T-helper 2 cell treated with Interferon-gamma antibody and Interleukin-4, amounts not matched to agents 5 μg/mL and 100 μg/mL, for 36 hours (primary cell): ENCODE data around the gene INHBC.
"Not testable (repeated sequence)": the region's sequence is repeated elsewhere in the genome, so short reads cannot be mapped to it uniquely, and the experiment has no call there.

ENCODE experiments used
- DNase-seq: peaks from one replicate; pipeline ENCODE4 v3.0.0; 2021; ENCODE audit warnings: low spot score
- H3K27ac Mint-ChIP-seq: one replicate; pipeline ENCODE4 v1.8.0; 2021; ENCODE audit warnings: mild to moderate bottlenecking, mixed read lengths
- H3K27me3 Mint-ChIP-seq: one replicate; pipeline ENCODE4 v1.8.0; 2021; ENCODE audit warnings: low read depth, mixed read lengths
- H3K36me3 Mint-ChIP-seq: one replicate; pipeline ENCODE4 v1.8.0; 2021; ENCODE audit warnings: low read depth, mixed read lengths
- H3K4me1 Mint-ChIP-seq: one replicate; pipeline ENCODE4 v1.8.0; 2021; ENCODE audit warnings: low read depth, mixed read lengths
- H3K4me3 Mint-ChIP-seq: one replicate; pipeline ENCODE4 v1.8.0; 2022; ENCODE audit warnings: mild to moderate bottlenecking, moderate library complexity, mixed read lengths
- H3K9me3 Mint-ChIP-seq: one replicate; pipeline ENCODE4 v1.8.0; 2021; ENCODE audit warnings: mixed read lengths

Gene INHBC, protein sequence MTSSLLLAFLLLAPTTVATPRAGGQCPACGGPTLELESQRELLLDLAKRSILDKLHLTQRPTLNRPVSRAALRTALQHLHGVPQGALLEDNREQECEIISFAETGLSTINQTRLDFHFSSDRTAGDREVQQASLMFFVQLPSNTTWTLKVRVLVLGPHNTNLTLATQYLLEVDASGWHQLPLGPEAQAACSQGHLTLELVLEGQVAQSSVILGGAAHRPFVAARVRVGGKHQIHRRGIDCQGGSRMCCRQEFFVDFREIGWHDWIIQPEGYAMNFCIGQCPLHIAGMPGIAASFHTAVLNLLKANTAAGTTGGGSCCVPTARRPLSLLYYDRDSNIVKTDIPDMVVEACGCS

DNA sequence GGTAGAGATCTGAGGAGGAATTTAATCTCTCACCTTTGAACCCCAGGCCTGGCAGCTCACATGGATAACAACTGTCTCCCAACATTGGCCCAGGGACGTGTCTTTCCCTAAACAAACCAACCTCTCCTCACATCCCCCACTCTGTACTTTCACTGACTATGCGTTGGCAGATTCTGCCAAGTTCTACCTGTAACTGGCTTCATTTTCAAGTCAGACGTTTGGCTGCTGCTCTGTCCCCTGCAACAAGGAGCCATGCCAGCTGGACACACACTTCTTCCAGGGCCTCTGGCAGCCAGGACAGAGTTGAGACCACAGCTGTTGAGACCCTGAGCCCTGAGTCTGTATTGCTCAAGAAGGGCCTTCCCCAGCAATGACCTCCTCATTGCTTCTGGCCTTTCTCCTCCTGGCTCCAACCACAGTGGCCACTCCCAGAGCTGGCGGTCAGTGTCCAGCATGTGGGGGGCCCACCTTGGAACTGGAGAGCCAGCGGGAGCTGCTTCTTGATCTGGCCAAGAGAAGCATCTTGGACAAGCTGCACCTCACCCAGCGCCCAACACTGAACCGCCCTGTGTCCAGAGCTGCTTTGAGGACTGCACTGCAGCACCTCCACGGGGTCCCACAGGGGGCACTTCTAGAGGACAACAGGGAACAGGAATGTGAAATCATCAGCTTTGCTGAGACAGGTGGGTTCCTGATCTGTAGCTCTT lies at the start of gene INHBC:
INHBC (plus strand) TSS at position 268 of the 707 bp plus-strand sequence; CDS start at position 371, 103 bp downstream.
- Mint-ChIP-seq H3K27me3 (peaks cover 6% of the 10 kb centered on the region), H3K27ac (peak within 1 kb of the TSS; percentile 67), H3K4me1 (peaks cover 21% of the 10 kb centered on the region), H3K36me3 (peaks cover 1% of the 10 kb centered on the region), H3K9me3 (no peaks in the 10 kb centered on the region), H3K4me3 (peak within 1 kb of the TSS; percentile 58)
- DNase-seq: no peak

DNA sequence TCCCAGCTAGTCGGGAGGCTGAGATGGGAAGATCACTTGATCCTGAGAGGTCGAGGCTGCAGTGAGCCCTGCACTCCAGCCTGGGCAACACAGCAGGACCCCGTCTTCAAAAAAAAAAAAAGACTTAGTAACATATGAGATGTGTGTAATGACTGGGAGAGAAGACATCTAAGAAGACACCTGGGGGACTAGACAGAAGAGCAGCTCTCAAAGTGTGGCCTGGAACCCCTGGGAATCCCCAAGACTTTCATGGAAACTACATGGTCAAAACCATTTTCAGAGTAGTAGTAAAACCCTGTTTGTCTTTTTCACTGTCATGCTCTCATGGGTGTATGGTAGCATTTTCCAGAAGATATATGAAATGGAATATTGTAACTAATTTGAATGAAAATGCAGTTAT lies 49.0 kb upstream of the INHBC start:
- Mint-ChIP-seq H3K9me3 (no peaks in the 10 kb centered on the region), H3K4me1 (no peaks in the 10 kb centered on the region), H3K4me3 (no peak overlapping the region), H3K27ac (peak overlapping the region; percentile 26), H3K36me3 (peaks cover 22% of the 10 kb centered on the region), H3K27me3 (no peaks in the 10 kb centered on the region)
- DNase-seq: no peak

DNA sequence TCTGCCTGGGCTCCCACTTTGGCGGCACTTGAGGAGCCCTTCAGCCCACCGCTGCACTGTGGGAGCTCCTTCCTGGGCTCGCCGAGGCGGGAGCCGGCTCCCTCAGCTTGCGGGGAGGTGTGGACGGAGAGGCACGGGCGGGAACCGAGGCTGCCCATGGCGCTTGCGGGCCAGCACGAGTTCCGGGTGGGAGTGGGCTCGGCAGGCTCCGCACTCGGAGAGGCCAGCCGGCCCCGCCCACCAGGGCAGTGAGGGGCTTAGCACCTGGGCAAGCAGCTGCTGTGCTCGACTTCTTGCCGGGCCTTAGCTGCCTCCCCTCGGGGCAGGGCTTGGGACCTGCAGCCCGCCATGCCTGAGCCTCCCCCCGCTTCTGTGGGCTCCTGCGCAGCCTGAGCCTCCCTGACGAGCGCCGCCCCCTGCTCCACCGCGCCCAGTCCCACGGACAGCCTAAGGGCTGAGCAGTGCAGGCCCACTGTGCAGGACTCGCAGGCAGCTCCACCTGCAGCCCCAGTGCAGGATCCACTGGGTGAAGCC lies 48.3 kb upstream of the INHBC start:
- no peak for DNase-seq
- Mint-ChIP-seq H3K27ac (no peak overlapping the region), H3K4me1 (no peaks in the 10 kb centered on the region), H3K4me3 (no peak overlapping the region), H3K9me3 (no peaks in the 10 kb centered on the region), H3K27me3 (no peaks in the 10 kb centered on the region), H3K36me3 (peaks cover 22% of the 10 kb centered on the region)

DNA sequence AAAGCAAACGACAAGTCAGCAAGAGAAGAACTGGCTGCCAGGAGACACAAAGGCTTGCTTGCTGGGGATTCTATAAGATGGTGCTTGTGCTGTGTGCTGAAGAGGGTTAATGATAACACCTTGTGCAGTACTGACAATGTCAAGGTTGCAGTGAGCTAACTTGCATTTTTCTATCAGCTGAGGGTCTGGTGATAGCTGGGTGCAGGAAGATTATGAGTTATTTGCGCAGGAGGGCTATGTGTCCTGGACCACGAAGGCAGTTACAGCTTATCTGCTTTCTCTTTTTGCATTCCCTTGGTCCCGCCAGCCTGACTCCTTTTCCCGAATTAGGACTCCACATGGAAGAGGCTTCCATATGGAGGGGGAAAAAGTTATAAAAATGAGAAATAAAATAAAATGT lies 46.2 kb upstream of the INHBC start:
- H3K36me3 Mint-ChIP-seq: peaks cover 30% of the 10 kb centered on the region
- H3K9me3 Mint-ChIP-seq: no peaks in the 10 kb centered on the region
- H3K27me3 Mint-ChIP-seq: no peaks in the 10 kb centered on the region
- H3K4me1 Mint-ChIP-seq: no peaks in the 10 kb centered on the region
- no peak overlapping the region for H3K4me3 Mint-ChIP-seq
- H3K27ac Mint-ChIP-seq: no peak overlapping the region
- DNase-seq: no peak

DNA sequence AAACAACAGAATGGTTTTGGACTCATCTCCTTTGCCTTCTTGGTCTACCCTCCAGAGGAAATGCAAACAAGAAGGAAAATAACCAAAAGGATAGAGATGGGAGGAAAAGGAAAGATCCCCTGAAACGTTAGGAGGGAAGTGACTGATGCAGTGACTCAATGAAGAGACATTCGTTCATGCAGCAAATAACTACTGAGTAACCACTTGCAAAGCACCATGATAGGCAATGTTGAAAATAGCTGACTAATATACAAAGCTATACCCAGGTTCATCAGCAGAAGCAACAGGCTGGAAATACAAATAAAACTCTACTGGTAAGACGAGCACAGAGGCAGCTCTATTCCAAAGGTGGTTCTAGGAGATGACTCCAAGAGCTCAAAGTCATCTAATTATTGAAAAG lies 45.6 kb upstream of the INHBC start:
- Mint-ChIP-seq H3K4me3 (no peak overlapping the region), H3K36me3 (peaks cover 33% of the 10 kb centered on the region), H3K27ac (no peak overlapping the region), H3K9me3 (no peaks in the 10 kb centered on the region), H3K27me3 (no peaks in the 10 kb centered on the region), H3K4me1 (no peaks in the 10 kb centered on the region)
- DNase-seq: no peak

- H3K27me3 Mint-ChIP-seq: no peaks in the 10 kb centered on the region
- H3K36me3 Mint-ChIP-seq: peaks cover 39% of the 10 kb centered on the region
- no peak for DNase-seq
- H3K4me1 Mint-ChIP-seq: no peaks in the 10 kb centered on the region
- no peak overlapping the region for H3K27ac Mint-ChIP-seq
- no peak overlapping the region for H3K4me3 Mint-ChIP-seq
- H3K9me3 Mint-ChIP-seq: no peaks in the 10 kb centered on the region
Measured at GRCh38 chr12:57390174-57390573, 44.4 kb upstream of the INHBC start.

DNA sequence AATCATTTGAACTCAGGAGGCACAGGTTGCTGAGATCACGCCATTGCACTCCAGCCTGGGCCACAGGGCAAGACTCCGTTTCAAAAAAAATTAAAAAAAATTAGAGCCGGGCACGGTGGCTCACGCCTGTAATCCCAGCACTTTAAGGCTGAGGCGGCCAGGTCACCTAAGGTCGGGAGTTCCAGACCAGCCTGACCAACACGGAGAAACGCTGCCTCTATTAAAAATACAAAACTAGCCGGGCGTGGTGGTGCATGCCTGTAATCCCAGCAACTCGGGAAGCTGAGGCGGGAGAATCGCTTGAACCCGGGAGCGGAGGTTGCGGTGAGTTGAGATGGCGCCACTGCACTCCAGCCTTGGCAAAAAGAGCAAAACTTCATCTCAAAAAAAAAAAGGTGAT lies 39.5 kb upstream of the INHBC start:
- no peaks in the 10 kb centered on the region for H3K4me1 Mint-ChIP-seq
- H3K27me3 Mint-ChIP-seq: no peaks in the 10 kb centered on the region
- H3K9me3 Mint-ChIP-seq: no peaks in the 10 kb centered on the region
- H3K27ac Mint-ChIP-seq: no peak overlapping the region
- peaks cover 25% of the 10 kb centered on the region for H3K36me3 Mint-ChIP-seq
- no peak overlapping the region for H3K4me3 Mint-ChIP-seq
- no peak for DNase-seq

- Mint-ChIP-seq H3K36me3 (peaks cover 15% of the 10 kb centered on the region), H3K27ac (no peak overlapping the region), H3K4me1 (no peaks in the 10 kb centered on the region), H3K9me3 (no peaks in the 10 kb centered on the region), H3K4me3 (no peak overlapping the region), H3K27me3 (no peaks in the 10 kb centered on the region)
- DNase-seq: no peak
Measured at GRCh38 chr12:57397441-57397840, 37.1 kb upstream of the INHBC start.

- DNase-seq, H3K36me3 Mint-ChIP-seq, H3K27me3 Mint-ChIP-seq, H3K27ac Mint-ChIP-seq, H3K4me1 Mint-ChIP-seq, H3K4me3 Mint-ChIP-seq, H3K9me3 Mint-ChIP-seq: not testable (repeated sequence)
Measured at GRCh38 chr12:57399718-57400463, 34.7 kb upstream of the INHBC start.

- H3K9me3 Mint-ChIP-seq: no peaks in the 10 kb centered on the region
- no peaks in the 10 kb centered on the region for H3K27me3 Mint-ChIP-seq
- no peak overlapping the region for H3K27ac Mint-ChIP-seq
- no peak for DNase-seq
- H3K36me3 Mint-ChIP-seq: no peaks in the 10 kb centered on the region
- H3K4me1 Mint-ChIP-seq: no peaks in the 10 kb centered on the region
- no peak overlapping the region for H3K4me3 Mint-ChIP-seq
Measured at GRCh38 chr12:57401165-57401564, 33.4 kb upstream of the INHBC start.

DNA sequence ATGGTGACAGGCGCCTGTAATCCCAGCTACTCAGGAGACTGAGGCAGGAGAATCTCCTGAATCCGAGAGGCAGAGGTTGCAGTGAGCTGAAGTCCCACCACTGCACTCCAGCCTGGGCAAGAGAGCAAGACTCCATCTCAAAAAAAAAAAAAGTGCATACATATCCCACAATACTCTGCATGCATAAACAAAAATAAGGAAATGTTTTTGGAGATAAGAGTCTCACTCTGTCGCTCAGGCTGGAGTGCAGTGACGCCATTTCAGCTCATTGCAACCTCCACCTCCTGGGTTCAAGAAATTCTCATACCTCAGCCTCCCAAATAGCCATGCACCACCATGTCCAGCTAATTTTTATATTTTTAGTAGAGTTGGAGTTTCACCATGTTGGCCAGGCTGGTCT lies 32.4 kb upstream of the INHBC start:
- H3K27ac Mint-ChIP-seq, DNase-seq: not testable (repeated sequence)

DNA sequence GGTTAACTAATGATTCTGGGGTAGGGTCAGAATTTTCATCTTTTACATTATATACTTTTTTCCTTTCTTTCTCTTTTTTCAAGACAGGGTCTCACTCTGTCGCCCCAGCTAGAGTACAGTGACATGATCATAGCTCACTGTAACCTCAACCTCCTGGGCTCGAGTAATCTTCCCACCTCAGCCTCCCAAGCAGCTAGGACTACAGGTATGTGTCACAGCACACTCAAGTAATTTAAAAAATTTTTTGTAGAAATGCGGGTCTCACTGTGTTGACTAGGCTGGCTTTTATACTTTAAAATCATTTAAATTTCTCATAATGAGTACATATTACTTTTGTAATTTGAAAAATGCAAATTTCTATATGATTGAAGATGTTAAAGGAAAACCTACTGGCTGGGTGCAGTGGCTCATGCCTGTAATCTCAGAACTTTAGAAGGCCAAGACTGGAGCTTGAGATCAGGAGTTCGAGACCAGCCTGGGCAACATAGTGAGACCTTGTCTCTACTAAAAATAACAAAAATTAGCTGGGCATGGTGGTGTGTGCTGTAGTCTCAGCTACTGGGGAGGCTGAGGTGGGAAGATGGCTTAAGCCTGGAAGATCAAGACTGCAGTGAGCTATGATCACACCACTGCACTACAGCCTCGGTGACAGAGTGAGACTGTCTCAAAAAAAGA lies 29.5 kb upstream of the INHBC start:
- H3K4me3 Mint-ChIP-seq: no peak overlapping the region
- no peak for DNase-seq
- peaks cover 3% of the 10 kb centered on the region for H3K36me3 Mint-ChIP-seq
- H3K27ac Mint-ChIP-seq: no peak overlapping the region
- no peaks in the 10 kb centered on the region for H3K27me3 Mint-ChIP-seq
- no peaks in the 10 kb centered on the region for H3K9me3 Mint-ChIP-seq
- H3K4me1 Mint-ChIP-seq: no peaks in the 10 kb centered on the region

More for the DNA sequence above, 32.4 kb upstream of the INHBC start:
- H3K9me3 Mint-ChIP-seq, H3K36me3 Mint-ChIP-seq, H3K27me3 Mint-ChIP-seq, H3K4me1 Mint-ChIP-seq, H3K4me3 Mint-ChIP-seq: not testable (repeated sequence)

- peaks cover 3% of the 10 kb centered on the region for H3K36me3 Mint-ChIP-seq
- H3K9me3 Mint-ChIP-seq: no peaks in the 10 kb centered on the region
- H3K27me3 Mint-ChIP-seq: no peaks in the 10 kb centered on the region
- H3K4me3 Mint-ChIP-seq: no peak overlapping the region
- H3K4me1 Mint-ChIP-seq: no peaks in the 10 kb centered on the region
- H3K27ac Mint-ChIP-seq: no peak overlapping the region
- no peak for DNase-seq
Measured at GRCh38 chr12:57410534-57410933, 24.1 kb upstream of the INHBC start.
